H1 (cell line): Measurements from ENCODE around the gene OR5D18. TPM values are rescaled to one million over a fixed set of nuclear protein-coding genes. Genes with fewer than 3 reads are reported as not detected.

Experiments used
- CTCF ChIA-PET: fragments of 300-600 bp; sonication (Branson Sonifier 250); formaldehyde crosslinking; loops from one replicate; lab custom pipeline; 2021; ENCODE audit not compliant: partially characterized antibody; lab: Charles Lee
- POLR2A ChIA-PET: fragments of 300-600 bp; sonication (Branson Sonifier 250); formaldehyde crosslinking; loops from one replicate; lab custom pipeline; 2021; ENCODE audit warnings: inconsistent platforms; ENCODE audit not compliant: partially characterized antibody; lab: Charles Lee
- DNase-seq, 2 experiments: peaks; one replicate each; pipeline versions ENCODE4 v3.0.0 to v3.0.0-alpha.2; 2010 to 2022; ENCODE audit warnings: low spot score in 2 of 2, low read depth in 1 of 2, mixed read lengths in 1 of 2
- FAIRE-seq: peaks from 2 replicates; lab custom pipeline; 2011; peaks lifted over from hg19 to GRCh38; lab: Jason Lieb, UNC
- H2AFZ ChIP-seq: 2 replicates; pipeline ENCODE4 v1.8.1; 2012; ENCODE audit warnings: low read length, inconsistent platforms
- H2AK5ac ChIP-seq: 2 replicates; pipeline ENCODE4 v1.6.1; 2013; ENCODE audit warnings: low read depth, low read length
- H2BK120ac ChIP-seq: replicated peaks from 2 replicates; pipeline ENCODE3; 2013; ENCODE audit warnings: low read depth, low read length, inconsistent platforms
- H2BK12ac ChIP-seq: 2 replicates; pipeline ENCODE4 v1.6.1; 2013; ENCODE audit warnings: low read depth, low read length
- H2BK15ac ChIP-seq: 2 replicates; pipeline ENCODE4 v1.6.1; 2013; ENCODE audit warnings: low read length
- H2BK20ac ChIP-seq: 2 replicates; pipeline ENCODE4 v1.6.1; 2013; ENCODE audit warnings: low read length
- H2BK5ac ChIP-seq: 2 replicates; pipeline ENCODE4 v1.6.1; 2013; ENCODE audit warnings: low read depth, low read length
- H3K14ac ChIP-seq: 2 replicates; pipeline ENCODE4 v1.6.1; 2013; ENCODE audit warnings: inconsistent platforms; ENCODE audit not compliant: insufficient read length
- H3K18ac ChIP-seq: 2 replicates; pipeline ENCODE4 v1.6.1; 2013; ENCODE audit warnings: low read length; ENCODE audit errors: extremely low read depth
- H3K23ac ChIP-seq: 2 replicates; pipeline ENCODE4 v1.6.1; 2013; ENCODE audit warnings: inconsistent platforms; ENCODE audit not compliant: insufficient read length
- H3K23me2 ChIP-seq: 2 replicates; pipeline ENCODE4 v1.6.1; 2013; ENCODE audit warnings: low read depth, low read length
- H3K27ac ChIP-seq: 2 replicates; pipeline ENCODE4 v1.6.1; 2011; ENCODE audit warnings: low read depth, low read length, inconsistent platforms
- H3K27me3 ChIP-seq, 4 experiments: replicated peaks in 1 of 4; 1 replicate in 1 of 4; 2 replicates in 3 of 4; pipeline versions ENCODE4 v1.6.1 to v1.8.1; 2011 to 2013; ENCODE audit warnings: low read length in 3 of 4, mild to moderate bottlenecking in 3 of 4, inconsistent platforms in 2 of 4, mixed read lengths in 2 of 4, moderate library complexity in 1 of 4; ENCODE audit not compliant: control insufficient read depth in 3 of 4, insufficient read depth in 3 of 4; ENCODE audit errors: extremely low read depth in 1 of 4
- H3K36me3 ChIP-seq, 4 experiments: 2 replicates each; pipeline versions ENCODE4 v1.6.1 to v1.8.1; 2011 to 2013; ENCODE audit warnings: mild to moderate bottlenecking in 4 of 4, low read length in 3 of 4, moderate library complexity in 2 of 4, control low read depth in 1 of 4, inconsistent platforms in 1 of 4; ENCODE audit not compliant: insufficient read depth in 4 of 4, control insufficient read depth in 2 of 4
- H3K4ac ChIP-seq: replicated peaks from 2 replicates; pipeline ENCODE3; 2013; ENCODE audit warnings: low read length, low read depth, mixed read lengths, inconsistent platforms; ENCODE audit not compliant: insufficient read length
- H3K4me1 ChIP-seq, 4 experiments: replicated peaks in 1 of 4; 1 replicate in 1 of 4; 2 replicates in 3 of 4; pipeline versions ENCODE4 v1.6.1 to v1.8.1; 2011 to 2013; ENCODE audit warnings: low read length in 3 of 4, inconsistent platforms in 2 of 4, mixed read lengths in 1 of 4; ENCODE audit not compliant: insufficient read depth in 4 of 4, control insufficient read depth in 3 of 4
- H3K4me2 ChIP-seq, 2 experiments: 2 replicates each; pipeline versions ENCODE4 v1.6.1 to v1.8.1; 2011 to 2013; ENCODE audit warnings: low read depth in 2 of 2, low read length in 2 of 2, control low read depth in 1 of 2, inconsistent platforms in 1 of 2, mild to moderate bottlenecking in 1 of 2; ENCODE audit not compliant: insufficient read depth in 1 of 2
- H3K4me3 ChIP-seq, 4 experiments: fragments of 200-600, 300-600 bp in 1 of 4; sonication (generic), shearing (Covaris generic), sonication (Bioruptor Twin) in 1 of 4; 2 replicates each; pipeline versions ENCODE4 v1.5.1 to v1.8.1; 2011 to 2016; ENCODE audit warnings: low read length in 4 of 4, low read depth in 3 of 4, control low read depth in 2 of 4, inconsistent platforms in 2 of 4, mild to moderate bottlenecking in 2 of 4, mixed read lengths in 1 of 4, moderate library complexity in 1 of 4; ENCODE audit not compliant: insufficient read depth in 2 of 4; ENCODE audit errors: extremely low read depth in 1 of 4
- H3K56ac ChIP-seq: replicated peaks from 2 replicates; pipeline ENCODE3; 2013; ENCODE audit warnings: low read depth, mild to moderate bottlenecking, mixed read lengths, low read length, inconsistent platforms; ENCODE audit not compliant: insufficient read length
- H3K79me1 ChIP-seq: 2 replicates; pipeline ENCODE4 v1.6.1; 2013; ENCODE audit warnings: low read depth, low read length, control low read depth
- H3K79me2 ChIP-seq, 2 experiments: 2 replicates each; pipeline versions ENCODE4 v1.6.1 to v1.8.1; 2012 to 2013; ENCODE audit warnings: low read length in 2 of 2, mild to moderate bottlenecking in 2 of 2, inconsistent platforms in 1 of 2; ENCODE audit not compliant: insufficient read depth in 2 of 2, control insufficient read depth in 1 of 2
- H3K9ac ChIP-seq, 4 experiments: replicated peaks in 1 of 4; 1 replicate in 1 of 4; 2 replicates in 3 of 4; pipeline versions ENCODE4 v1.6.1 to v1.8.1; 2011 to 2013; ENCODE audit warnings: low read depth in 3 of 4, low read length in 3 of 4, control low read depth in 2 of 4, mild to moderate bottlenecking in 2 of 4, moderate library complexity in 2 of 4, inconsistent platforms in 1 of 4; ENCODE audit errors: extremely low read depth in 1 of 4
- H3K9me3 ChIP-seq, 2 experiments: 2 replicates each; pipeline versions ENCODE4 v1.6.1 to v1.8.1; 2012 to 2013; ENCODE audit warnings: mild to moderate bottlenecking in 2 of 2, moderate library complexity in 2 of 2, control low read depth in 1 of 2, inconsistent platforms in 1 of 2, low read depth in 1 of 2, low read length in 1 of 2, mixed read lengths in 1 of 2; ENCODE audit not compliant: insufficient read depth in 2 of 2
- H4K20me1 ChIP-seq, 2 experiments: replicated peaks in 1 of 2; 2 replicates each; pipeline versions ENCODE3 to v1.8.1; 2011 to 2013; ENCODE audit warnings: inconsistent platforms in 2 of 2, low read length in 2 of 2, mild to moderate bottlenecking in 1 of 2; ENCODE audit not compliant: insufficient read depth in 2 of 2, control insufficient read depth in 1 of 2
- H4K5ac ChIP-seq: 2 replicates; pipeline ENCODE4 v1.6.1; 2013; ENCODE audit warnings: low read length, low read depth, mixed read lengths, inconsistent platforms; ENCODE audit not compliant: insufficient read length
- H4K8ac ChIP-seq: 2 replicates; pipeline ENCODE4 v1.8.0; 2013; ENCODE audit warnings: mild to moderate bottlenecking, moderate library complexity, low read length, inconsistent platforms; ENCODE audit not compliant: insufficient read depth; ENCODE audit errors: extremely low read depth
- H4K91ac ChIP-seq: replicated peaks from 2 replicates; pipeline ENCODE3; 2013; ENCODE audit warnings: low read length, mixed read lengths, inconsistent platforms; ENCODE audit not compliant: insufficient read length
- CBX8 ChIP-seq: fragments of 300-800, 300-1000 bp; sonication (generic); IDR thresholded peaks from 2 replicates; pipeline ENCODE4 v1.7.1; 2016; ENCODE audit warnings: low read depth, low read length, borderline replicate concordance
- CEBPB ChIP-seq: IDR thresholded peaks from 2 replicates; pipeline ENCODE4 v1.6.1; 2012; ENCODE audit warnings: low read depth, low read length
- CTBP2 ChIP-seq: IDR thresholded peaks from 2 replicates; pipeline ENCODE4 v1.7.0; 2011; ENCODE audit warnings: borderline replicate concordance, mild to moderate bottlenecking, moderate library complexity, mixed read lengths, low read length; ENCODE audit not compliant: insufficient read depth, insufficient read length
- KDM4A ChIP-seq: IDR thresholded peaks from one replicate; pipeline ENCODE4 v1.7.1; 2012; ENCODE audit warnings: low read depth, mild to moderate bottlenecking, moderate library complexity, low read length, inconsistent platforms; ENCODE audit not compliant: severe bottlenecking
- POU5F1 ChIP-seq: IDR thresholded peaks from 2 replicates; pipeline ENCODE4 v1.6.1; 2011; ENCODE audit warnings: low read depth, mild to moderate bottlenecking, low read length, moderate library complexity
- polyA plus RNA-seq, 7 experiments: library from polyadenylated mRNA; depleted of rRNA in 3 of 7; stranded (reverse) in 5 of 7; unstranded in 2 of 7; fragments of >200 nt in 5 of 7; fragments of 200-250 nt in 2 of 7; gene quantifications; 1 replicate in 5 of 7; 2 replicates in 1 of 7; 4 replicates in 1 of 7; pipeline versions ENCODE4 v1.2.1 to v1.2.3, GENCODE V29; 2011 to 2013; ENCODE audit warnings: missing spikeins in 2 of 7, mixed read lengths in 2 of 7
- total RNA-seq: library from RNA; stranded (reverse); fragmentation: NEBNext Ultra II Directional; extraction: Animal tissue kit (Norgen Biotek cat#: 25700); gene quantifications from 2 replicates; pipeline ENCODE4 v1.2.1, GENCODE V29; 2021

The OR5D18 gene
- total and polyA plus RNA-seq, 2 of the 8 experiments (the other 6 are each of a cell fraction or from before 2014, with no cell fraction given) = not detected

DNA sequence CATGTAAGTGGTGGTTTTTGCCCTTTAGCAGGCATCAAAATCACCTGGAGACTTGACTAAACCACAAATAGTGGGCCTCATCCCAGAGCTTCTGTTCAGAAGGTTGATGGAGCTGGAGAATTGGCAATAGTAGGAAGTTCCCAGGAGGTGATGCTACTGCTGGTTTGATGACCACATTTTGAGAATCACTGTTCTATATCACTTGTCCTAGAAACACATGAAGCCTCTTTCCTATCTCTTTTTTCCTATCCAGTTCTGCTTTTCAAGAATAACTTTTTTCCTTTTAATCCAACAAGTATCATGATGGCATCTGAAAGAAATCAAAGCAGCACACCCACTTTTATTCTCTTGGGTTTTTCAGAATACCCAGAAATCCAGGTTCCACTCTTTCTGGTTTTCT lies 46.3 kb upstream of the OR5D18 start, which contains the start of gene OR5D13:
Gene OR5D13, plus strand, starts transcription at position 301 of the 400 bp plus-strand sequence. Its CDS starts 0 bp downstream, at position 301.
- Histone ChIP-seq H3K23ac (no peak within 1 kb of the TSS), H3K14ac (no peak within 1 kb of the TSS), H2BK12ac (no peak within 1 kb of the TSS), H3K4ac (no peak within 1 kb of the TSS), H3K4me3 (no peak within 1 kb of the TSS), H3K9me3 (peaks cover 54 to 58% of the 10 kb centered on the region in 2 experiments), H2BK15ac (no peak within 1 kb of the TSS), H3K36me3 (no peaks in the 10 kb centered on the region), H3K23me2 (no peaks in the 10 kb centered on the region), H2BK20ac (no peak within 1 kb of the TSS), H4K20me1 (no peaks in the 10 kb centered on the region), H3K79me2 (no peaks in the 10 kb centered on the region), H3K27ac (no peak within 1 kb of the TSS), H2BK120ac (no peak within 1 kb of the TSS), H3K56ac (no peak within 1 kb of the TSS), H4K8ac (no peak within 1 kb of the TSS), H3K4me1 (no peaks in the 10 kb centered on the region), H3K4me2 (no peak within 1 kb of the TSS), H2BK5ac (no peak within 1 kb of the TSS), H4K91ac (no peak within 1 kb of the TSS), H3K9ac (no peak within 1 kb of the TSS), H2AFZ (no peak within 1 kb of the TSS), H3K18ac (no peak within 1 kb of the TSS), H3K27me3 (no peaks in the 10 kb centered on the region), H4K5ac (no peak within 1 kb of the TSS), H3K79me1 (no peaks in the 10 kb centered on the region), H2AK5ac (no peak within 1 kb of the TSS)
- no peak for FAIRE-seq
- TF ChIP-seq KDM4A = no peak
- no peak for TF ChIP-seq CBX8
- no peak for TF ChIP-seq POU5F1
- no peak for TF ChIP-seq CTBP2
- no peak for TF ChIP-seq CEBPB
- ChIA-PET POLR2A (no interaction called here), CTCF (no interaction called here)
- DNase-seq = no peak
